ENCODE data around the gene MYLK.

GRCh38 chr3:123884993-123885392, 861 bp upstream of the MYLK start:
- TF ChIP-seq EZH2 (IDR thresholded peaks at IDR 0.05; ENCODE audit: low read length) (no peak), CTCF (optimal IDR thresholded peaks at IDR 0.05 in 1 of 3, IDR thresholded peaks at IDR 0.05 in 1 of 3, conservative IDR thresholded peaks at IDR 0.05 in 1 of 3; ENCODE audit: extremely low read depth in 1 of 3, insufficient read depth in 2 of 3, low read length in 3 of 3) (no peak)

All from keratinocyte (primary cell).